GM19238 (cell line): ENCODE measurements around the gene TNS1.
A peak's percentile ranks its signal among the peaks of the same experiment; 100 is the strongest.
"Not testable (repeated sequence)": the region's sequence is repeated elsewhere in the genome, so short reads cannot be mapped to it uniquely, and the experiment has no call there.

Source experiments
- DNase-seq: peaks from one replicate; pipeline ENCODE4 v3.0.0; 2011; ENCODE audit warnings: low spot score; ENCODE audit not compliant: insufficient read length

The TNS1 gene

DNA sequence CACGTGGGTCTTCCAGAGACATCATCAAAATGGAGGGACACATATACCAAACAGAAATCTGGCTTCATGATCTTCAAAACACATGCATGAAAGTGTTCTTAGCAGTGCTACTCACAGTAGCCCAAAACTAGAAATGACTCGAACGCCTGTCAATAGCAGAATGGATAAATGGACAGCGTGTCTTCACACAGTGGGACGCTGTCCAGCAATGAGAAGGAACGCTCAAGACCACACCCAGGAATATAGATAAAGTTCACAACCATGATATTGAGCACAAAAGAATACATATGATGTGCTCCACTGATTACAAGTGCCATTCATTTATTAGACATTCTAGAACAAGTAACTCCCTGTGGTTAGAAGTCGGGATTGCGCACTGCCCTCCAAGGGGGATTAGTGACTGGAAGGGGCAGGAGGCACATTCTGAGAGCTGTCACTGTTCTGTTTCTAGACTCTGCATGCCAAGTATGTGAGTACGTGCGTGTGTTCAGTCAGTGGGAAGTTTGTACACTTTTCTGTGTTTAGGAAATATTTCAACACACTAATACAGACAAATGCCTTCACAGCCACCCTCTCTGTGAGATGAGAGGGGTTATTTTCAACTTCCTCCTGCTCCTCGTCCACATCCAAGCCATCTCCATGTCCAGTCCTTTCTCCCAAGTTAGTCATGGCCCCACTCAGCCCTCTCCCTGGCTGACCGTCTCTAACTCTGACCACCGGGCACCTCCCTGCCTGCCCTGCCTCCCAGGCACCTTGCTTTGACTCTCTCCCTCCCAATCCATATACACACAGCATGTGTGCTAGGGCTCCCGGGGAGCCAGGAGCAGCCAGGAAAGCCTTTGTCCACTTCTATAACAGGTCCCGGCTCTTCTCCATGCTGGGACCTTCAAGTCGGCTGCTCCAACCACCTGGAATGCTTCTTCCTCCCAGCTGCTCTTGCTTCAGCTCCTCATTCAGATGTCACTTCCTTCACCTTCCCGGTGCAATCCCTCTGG lies 26.9 kb upstream of the TNS1 start:
- no peak for DNase-seq

DNA sequence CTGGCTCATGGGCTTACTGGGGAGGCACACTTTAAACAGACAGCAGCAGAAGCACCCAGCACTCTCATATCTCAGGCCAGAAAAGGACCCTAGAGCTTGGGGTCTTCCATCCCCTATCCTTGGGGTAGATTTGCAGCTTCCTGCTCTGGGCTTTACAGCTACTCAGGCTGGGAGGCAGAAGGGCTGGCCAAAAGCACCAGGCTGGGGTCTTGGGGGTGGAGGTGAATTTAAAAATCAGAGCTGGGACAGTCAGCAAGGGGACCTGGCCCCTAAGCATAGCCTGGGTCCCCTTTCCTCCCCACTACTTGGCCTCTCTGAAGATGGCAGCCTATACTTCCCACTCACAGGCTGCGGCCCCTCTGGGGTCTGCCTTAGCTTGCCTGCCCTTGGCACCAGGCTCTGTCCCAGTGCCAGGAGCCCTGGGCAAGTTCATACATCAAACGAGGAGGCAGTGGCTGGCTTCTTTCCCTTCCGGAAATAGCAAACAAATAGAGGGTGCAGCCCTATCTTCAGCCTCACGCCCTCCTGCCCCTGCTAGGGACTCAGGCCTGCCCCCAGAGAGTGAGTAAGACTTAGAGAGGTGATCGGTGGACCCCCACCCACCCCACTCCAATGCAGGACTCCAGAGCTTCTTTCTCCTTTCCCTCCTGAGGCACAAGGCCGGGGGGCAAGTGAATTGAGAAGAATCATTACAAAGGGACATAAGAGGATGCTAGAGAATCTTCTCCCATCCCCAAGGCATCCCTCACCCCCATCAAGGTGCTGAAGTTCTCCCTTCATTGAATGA lies 26.0 kb upstream of the TNS1 start:
- DNase-seq, result peak; percentile 0

DNA sequence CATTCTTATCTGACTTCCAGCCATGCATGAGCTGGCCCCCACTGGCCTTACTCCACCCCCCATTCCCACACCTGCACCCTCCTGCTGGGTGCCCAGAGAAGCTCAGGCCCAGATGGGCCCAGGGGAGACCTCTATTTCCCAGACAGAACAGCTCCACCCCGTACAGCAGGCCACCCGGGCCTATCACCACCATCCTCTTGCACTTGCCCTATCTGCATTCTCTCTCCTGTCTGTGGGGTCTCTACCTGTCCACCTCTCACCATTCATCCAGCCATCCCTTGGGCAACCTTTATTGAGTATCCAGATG lies 25.3 kb upstream of the TNS1 start:
- no peak for DNase-seq

DNA sequence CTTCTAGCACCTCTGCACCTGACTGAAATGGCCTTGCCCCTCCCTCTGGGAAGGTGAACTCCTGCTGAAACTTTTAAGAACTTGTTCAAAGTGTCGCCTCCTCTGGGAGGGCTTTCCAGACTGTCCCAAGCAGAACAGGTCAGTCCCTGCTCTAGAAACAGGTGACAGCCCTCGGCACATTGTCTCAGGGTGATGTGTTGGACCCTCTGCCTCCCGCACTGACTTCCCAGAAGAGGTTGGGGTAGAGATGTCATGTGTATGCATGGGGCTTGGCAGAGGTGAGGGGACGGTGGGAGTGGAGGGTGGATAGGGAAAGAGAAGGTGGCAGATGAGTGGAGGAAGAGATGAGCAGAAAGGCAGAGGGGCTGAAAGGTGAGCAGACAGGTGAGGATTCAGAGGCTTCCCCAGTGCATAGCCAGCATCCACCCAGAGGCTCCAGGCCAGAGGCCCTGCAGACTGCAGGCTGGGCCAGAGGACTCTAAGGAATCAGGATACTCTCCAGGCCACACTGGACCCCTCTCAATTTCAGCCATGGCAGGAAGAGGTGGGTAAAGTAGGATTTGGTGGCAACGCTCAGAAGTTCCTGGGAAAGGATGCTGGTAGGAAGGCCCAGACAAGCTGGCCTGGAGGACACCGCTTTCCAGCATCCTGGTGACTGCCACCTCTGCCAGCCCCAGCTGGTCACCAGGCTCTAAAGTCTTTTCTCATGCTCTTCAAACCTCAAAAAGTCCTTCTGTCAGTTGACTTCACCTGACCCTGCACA lies 24.8 kb upstream of the TNS1 start:
- peak; percentile 1 for DNase-seq

DNA sequence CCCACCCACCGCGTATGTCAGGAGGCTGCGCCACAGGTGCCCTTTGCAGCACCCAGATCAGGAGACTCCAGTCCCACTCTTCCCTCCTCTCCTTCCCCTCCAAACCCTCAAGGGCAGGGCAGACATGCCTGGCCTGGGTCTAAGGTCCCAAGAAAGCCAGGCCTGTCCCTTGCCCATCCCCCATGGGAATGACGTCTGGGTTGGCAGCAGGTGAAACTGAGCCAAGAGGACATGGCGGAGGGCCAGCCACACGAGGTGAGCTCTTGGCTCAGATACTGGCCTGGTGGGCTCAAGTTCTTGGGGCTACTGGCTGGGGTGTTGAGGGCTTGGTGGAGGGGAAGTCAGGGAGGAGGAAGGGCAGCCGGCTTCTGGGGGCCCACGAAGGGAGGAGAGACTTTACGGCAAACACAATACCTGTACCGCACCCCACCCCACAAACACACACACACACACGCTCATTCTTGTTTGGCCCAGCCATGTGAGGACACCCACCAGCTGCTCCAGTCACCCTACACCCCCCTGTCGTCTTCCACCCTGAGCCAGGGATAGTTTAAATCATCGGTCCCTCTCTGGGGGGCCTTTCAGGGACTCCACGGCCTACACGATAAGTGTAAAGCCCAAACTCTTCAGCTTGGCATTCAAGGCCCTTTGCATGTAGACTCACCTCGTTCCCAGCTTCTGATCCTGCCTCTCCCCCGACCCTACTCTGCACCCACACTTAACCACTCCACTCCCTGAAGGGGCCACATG lies 24.1 kb upstream of the TNS1 start:
- no peak for DNase-seq

DNA sequence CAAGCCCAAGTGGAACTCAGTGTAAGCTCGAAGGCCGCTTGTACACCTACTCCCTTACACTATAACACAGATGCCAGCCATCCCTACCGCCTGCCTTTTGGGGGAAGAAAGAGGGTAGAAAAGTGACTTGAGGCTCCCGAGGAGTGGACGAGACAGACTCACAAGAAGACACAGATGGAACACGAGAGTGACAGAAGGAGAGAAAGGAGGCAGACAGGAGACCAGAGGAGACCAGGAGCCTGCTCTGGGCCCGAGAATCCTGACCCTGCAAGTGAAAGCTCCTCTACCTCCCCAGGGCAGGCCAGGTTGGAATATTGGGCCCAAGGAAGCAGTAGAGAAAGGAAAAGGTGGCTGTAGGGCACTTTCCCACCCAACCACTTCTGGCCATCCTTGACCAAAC lies 23.4 kb upstream of the TNS1 start:
- DNase-seq, result no peak

DNA sequence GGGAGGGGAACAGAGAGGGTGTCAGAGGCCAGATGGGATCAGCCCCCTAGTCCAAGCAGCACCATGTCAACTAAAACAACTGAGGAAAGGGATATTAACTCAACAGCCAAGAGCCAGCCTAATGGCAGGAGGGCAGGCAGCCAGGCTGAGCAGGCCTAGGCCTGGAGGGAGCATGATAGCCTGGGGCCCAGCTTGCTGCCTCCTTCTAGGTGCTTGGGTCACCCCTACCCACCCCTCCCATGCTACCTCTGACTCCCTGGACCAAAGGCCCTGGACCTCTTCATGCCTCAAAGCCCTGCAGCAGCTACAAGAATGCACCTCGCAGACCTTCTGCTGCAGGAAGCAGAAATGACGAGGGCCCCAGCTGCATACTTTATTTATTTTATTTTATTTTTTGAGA lies 22.1 kb upstream of the TNS1 start:
- no peak for DNase-seq

- DNase-seq, result no peak
Measured at GRCh38 chr2:218024336-218024735, 21.5 kb upstream of the TNS1 start.

- no peak for DNase-seq
Measured at GRCh38 chr2:218023636-218024035, 20.8 kb upstream of the TNS1 start.

- no peak for DNase-seq
Measured at GRCh38 chr2:218022851-218023530, 20.2 kb upstream of the TNS1 start.

DNA sequence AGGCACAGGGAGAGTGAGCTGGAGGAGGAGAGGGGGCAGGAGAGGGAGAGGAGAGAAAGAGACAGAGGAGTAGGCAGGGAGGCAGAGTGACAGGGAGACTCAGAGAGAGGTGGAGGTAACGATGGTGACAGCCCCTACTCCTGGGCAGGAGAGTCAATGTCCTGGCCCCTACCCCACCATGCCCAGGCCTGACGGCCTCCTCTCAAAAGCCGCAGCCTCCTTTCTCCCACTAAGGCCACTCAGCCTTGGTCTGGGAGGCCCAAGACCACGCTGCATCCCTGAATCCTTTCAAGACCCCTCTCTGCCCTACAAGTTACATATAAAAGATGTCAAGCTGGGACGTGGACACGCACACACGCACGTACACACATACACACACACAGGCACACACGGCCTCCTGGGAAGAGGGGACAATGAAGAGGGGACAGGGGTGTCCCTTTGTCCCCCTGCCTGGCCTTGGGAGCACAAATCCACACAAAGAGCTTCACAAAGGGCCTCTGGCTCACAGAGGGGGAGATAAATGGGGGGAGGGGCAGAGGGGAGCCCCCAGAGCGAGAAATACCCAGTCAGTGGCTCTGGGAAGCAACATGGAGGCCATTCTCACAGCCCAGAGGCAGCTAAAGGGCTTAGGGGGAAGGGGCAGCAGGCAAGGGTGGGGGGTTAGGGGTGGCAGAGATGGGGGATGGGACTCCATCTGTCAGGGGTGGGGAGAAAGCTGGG lies 19.5 kb upstream of the TNS1 start:
- no peak for DNase-seq

DNA sequence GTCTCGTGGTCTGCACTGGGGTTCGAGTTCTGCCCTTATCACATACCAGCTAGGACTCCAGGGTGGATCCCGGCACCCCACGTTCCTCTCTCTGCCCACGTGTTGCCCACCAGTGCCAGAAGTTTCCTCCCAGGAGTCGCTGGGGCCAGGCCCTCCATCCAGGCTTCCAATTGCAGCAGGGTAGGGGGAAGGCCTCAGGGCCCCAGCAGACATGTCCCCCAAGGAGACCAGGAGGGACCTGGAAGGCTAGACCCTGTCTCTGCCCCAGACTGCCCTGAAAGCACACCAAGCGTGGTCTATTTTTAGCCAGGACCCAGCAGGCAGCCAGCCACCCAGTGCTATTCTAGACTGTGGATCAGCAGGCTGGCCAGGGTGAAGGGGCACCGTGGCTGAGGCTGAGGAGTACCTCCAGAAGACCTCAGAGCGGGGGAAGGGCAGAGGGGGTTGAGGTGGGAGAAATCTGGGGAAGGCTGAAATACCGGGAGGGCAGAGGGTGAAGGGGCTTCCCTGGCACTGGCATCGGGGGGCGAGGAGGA lies 18.8 kb upstream of the TNS1 start:
- no peak for DNase-seq

DNA sequence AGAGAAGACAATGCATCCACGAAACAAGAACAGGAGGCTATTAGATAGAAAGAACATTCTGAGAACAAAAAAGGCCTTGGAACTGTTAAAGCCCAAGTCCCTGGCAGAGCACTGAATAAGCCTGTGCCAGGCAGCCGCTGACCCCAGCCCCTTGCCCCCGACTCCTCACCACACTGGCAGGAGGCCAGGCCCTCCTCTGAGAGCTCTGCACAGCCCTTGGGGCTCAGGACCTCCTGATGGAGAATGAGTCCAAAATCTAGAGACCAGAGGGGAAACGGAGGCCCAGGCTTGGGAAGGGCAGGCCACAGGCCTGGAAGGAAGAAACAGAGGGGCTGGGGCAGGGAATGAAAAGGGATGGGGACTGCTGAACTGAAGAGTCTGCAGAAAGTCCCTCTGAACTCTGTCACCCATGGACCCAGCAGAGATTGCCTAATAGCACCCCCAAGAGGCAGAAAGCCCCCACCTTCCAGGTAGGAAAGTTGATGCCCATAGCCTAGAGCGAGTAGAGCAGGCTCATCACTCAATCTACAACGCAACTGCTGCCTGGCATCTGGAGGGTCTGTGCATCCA lies 18.3 kb upstream of the TNS1 start:
- no peak for DNase-seq

- no peak for DNase-seq
Measured at GRCh38 chr2:218020281-218020680, 17.5 kb upstream of the TNS1 start.

- DNase-seq, result no peak
Measured at GRCh38 chr2:218019411-218020060, 16.7 kb upstream of the TNS1 start.

- not testable (repeated sequence) for DNase-seq
Measured at GRCh38 chr2:218018842-218019125, 16.0 kb upstream of the TNS1 start.

DNA sequence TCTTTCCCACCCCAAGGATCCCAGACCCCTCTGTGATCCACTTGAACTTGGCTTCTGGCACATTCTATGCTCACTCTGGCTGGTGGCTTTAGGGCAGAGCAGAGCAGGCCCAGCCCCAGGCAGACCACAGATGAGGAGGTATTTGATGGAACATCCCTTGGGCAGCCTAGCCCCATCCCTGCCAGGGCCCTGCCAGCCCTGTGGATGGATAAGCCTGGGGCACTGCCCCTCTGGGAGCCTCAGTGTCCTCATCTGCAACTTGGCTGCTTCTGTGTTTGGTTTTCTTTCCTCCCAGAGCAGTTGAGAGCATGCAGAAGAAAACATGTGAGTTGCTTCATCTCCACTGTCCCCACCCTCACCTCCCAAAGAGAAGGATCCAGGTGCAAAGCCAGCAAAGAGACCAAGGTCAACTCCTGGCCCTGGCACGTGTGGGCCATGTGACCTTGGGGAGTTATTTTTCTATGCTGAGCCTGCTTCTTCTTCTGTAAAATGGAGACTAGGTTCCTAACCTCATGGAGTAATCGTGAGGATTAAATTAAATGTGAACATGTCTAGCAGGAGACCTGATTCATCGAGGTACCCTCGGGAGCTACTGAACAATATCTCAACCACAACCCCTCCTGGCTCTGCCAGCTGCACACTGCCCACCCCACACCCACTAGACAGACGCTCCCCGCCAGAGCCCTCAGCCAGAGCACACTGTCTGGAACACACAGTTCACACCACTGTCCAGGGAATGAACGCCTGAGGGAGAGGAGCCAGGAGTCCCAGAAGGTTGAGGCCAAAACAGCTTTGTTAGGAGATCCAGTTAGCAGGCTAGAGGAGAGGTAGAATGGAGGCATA lies 14.6 kb upstream of the TNS1 start:
- DNase-seq, result no peak

GRCh38 chr2:218016810-218017209 lies 14.0 kb upstream of the TNS1 start:
- DNase-seq, result no peak
